HCT116 (cell line): ENCODE results near the gene TSC22D4. TPM values are rescaled to one million over a fixed set of nuclear protein-coding genes. Genes with fewer than 3 reads are reported as not detected.

Source experiments
- ATAC-seq: fragments of 200-7000 bp; cut with Tn5 transposase; 2 replicates; pipeline ENCODE4 v1.9.1; 2020; ENCODE audit warnings: mild to moderate bottlenecking, moderate library complexity
- BruUV-seq: library from RNA; stranded (reverse); fragments of 400-500 nt; replicated peaks from 2 replicates; lab custom pipeline; 2021; lab: Mats Ljungman, UMichigan
- CTCF ChIA-PET: fragments of 300-600 bp; sonication (Branson Sonifier 250); formaldehyde crosslinking; loops from one replicate; lab custom pipeline; 2021; ENCODE audit warnings: antibody characterized with exemption; lab: Charles Lee
- POLR2A ChIA-PET: fragments of 300-600, 350-600 bp; sonication (Branson Sonifier 250); formaldehyde crosslinking; loops from one replicate; lab custom pipeline; 2021; ENCODE audit warnings: antibody characterized with exemption; lab: Charles Lee
- RAD21 ChIA-PET, 2 experiments: fragments of 300-600 bp; sonication (Branson Sonifier 250); formaldehyde crosslinking; loops; one replicate each; lab custom pipeline; 2023; ENCODE audit warnings: low total read pairs in 2 of 2; ENCODE audit not compliant: uncharacterized antibody in 2 of 2, unreplicated experiment in 2 of 2, low non-redundant PET in 1 of 2; lab: Charles Lee
- DNase-seq: peaks from one replicate; pipeline ENCODE4 v3.0.0-alpha.2; 2010; ENCODE audit warnings: low read depth, low spot score
- H2AFZ ChIP-seq: fragments of 200-600 bp; shearing (Covaris generic), sonication (generic); 2 replicates; pipeline ENCODE4 v1.6.1; 2017; ENCODE audit warnings: low read depth, mixed run types, mixed read lengths, antibody characterized with exemption, low read length; ENCODE audit not compliant: poor library complexity, severe bottlenecking
- H3K27ac ChIP-seq: 2 replicates; pipeline ENCODE4 v1.5.1; 2012; ENCODE audit warnings: low read depth, low read length
- H3K27me3 ChIP-seq: fragments of 200-600 bp; sonication (generic); 2 replicates; pipeline ENCODE4 v1.6.1; 2016; ENCODE audit warnings: mixed run types, low read length, mixed read lengths; ENCODE audit not compliant: insufficient read depth
- H3K36me3 ChIP-seq, 2 experiments: fragments of 200-500 bp in 1 of 2; fragments of 200-600 bp in 1 of 2; sonication (Bioruptor generic) in 1 of 2; sonication (generic) in 1 of 2; 2 replicates each; pipeline versions ENCODE4 v1.5.1 to v1.6.1; 2014 to 2016; ENCODE audit warnings: low read length in 2 of 2, inconsistent platforms in 1 of 2, mixed read lengths in 1 of 2, mixed run types in 1 of 2; ENCODE audit not compliant: insufficient read depth in 2 of 2, control insufficient read depth in 1 of 2
- H3K4me1 ChIP-seq, 2 experiments: fragments of 200-600 bp in 1 of 2; sonication (generic) in 1 of 2; 2 replicates each; pipeline versions ENCODE4 v1.5.1 to v1.6.1; 2012 to 2017; ENCODE audit warnings: low read length in 2 of 2, inconsistent platforms in 1 of 2, mild to moderate bottlenecking in 1 of 2, mixed read lengths in 1 of 2, mixed run types in 1 of 2, moderate library complexity in 1 of 2; ENCODE audit not compliant: insufficient read depth in 2 of 2, control insufficient read depth in 1 of 2
- H3K4me2 ChIP-seq: fragments of 200-600 bp; sonication (generic); 2 replicates; pipeline ENCODE4 v1.6.1; 2017; ENCODE audit warnings: mixed run types, low read length, mixed read lengths
- H3K4me3 ChIP-seq, 2 experiments: fragments of 200-600 bp in 1 of 2; sonication (generic) in 1 of 2; replicated peaks in 1 of 2; 2 replicates each; pipeline ENCODE4 v1.5.1; 2011 to 2016; ENCODE audit warnings: low read length in 2 of 2, control low read depth in 1 of 2, low read depth in 1 of 2, mild to moderate bottlenecking in 1 of 2, mixed read lengths in 1 of 2, mixed run types in 1 of 2
- H3K79me2 ChIP-seq: fragments of 200-600 bp; sonication (generic); 2 replicates; pipeline ENCODE4 v1.6.1; 2017; ENCODE audit warnings: mild to moderate bottlenecking, mixed run types, low read length, moderate library complexity, mixed read lengths; ENCODE audit not compliant: insufficient read depth
- H3K9ac ChIP-seq: fragments of 200-600 bp; sonication (generic); 2 replicates; pipeline ENCODE4 v1.6.1; 2016; ENCODE audit warnings: low read length, mixed read lengths
- H3K9me2 ChIP-seq: fragments of 200-600 bp; sonication (generic), shearing (Covaris generic); 2 replicates; pipeline ENCODE4 v1.6.1; 2017; ENCODE audit warnings: mixed run types, mild to moderate bottlenecking, moderate library complexity; ENCODE audit not compliant: insufficient read depth
- H3K9me3 ChIP-seq, 2 experiments: fragments of 200-500 bp in 1 of 2; fragments of 200-600 bp in 1 of 2; sonication (Bioruptor generic) in 1 of 2; sonication (generic) in 1 of 2; 2 replicates each; pipeline ENCODE4 v1.6.1; 2014 to 2017; ENCODE audit warnings: low read length in 2 of 2, mixed read lengths in 2 of 2, inconsistent platforms in 1 of 2, low read depth in 1 of 2, mild to moderate bottlenecking in 1 of 2, mixed run types in 1 of 2, moderate library complexity in 1 of 2; ENCODE audit not compliant: control insufficient read depth in 1 of 2, insufficient read depth in 1 of 2
- H4K20me1 ChIP-seq: fragments of 200-600 bp; sonication (generic), shearing (Covaris generic); 2 replicates; pipeline ENCODE4 v1.6.1; 2017; ENCODE audit warnings: mixed run types, mild to moderate bottlenecking, moderate library complexity; ENCODE audit not compliant: insufficient read depth
- CBX3 ChIP-seq: IDR thresholded peaks from 2 replicates; pipeline ENCODE4 v1.6.1; 2012; ENCODE audit warnings: low read depth
- ELF1 ChIP-seq: IDR thresholded peaks from 2 replicates; pipeline ENCODE4 v1.6.1; 2012; ENCODE audit warnings: low read depth, borderline replicate concordance
- EZH2 ChIP-seq: fragments of 200-600 bp; sonication (generic); IDR thresholded peaks from 2 replicates; pipeline ENCODE4 v1.6.1; 2017; ENCODE audit warnings: antibody characterized with exemption, mixed run types
- REST ChIP-seq: IDR thresholded peaks from 2 replicates; pipeline ENCODE4 v1.6.1; 2012; ENCODE audit warnings: low read depth
- TCF7L2 ChIP-seq: IDR thresholded peaks from 2 replicates; pipeline ENCODE4 v1.7.0; 2011; ENCODE audit warnings: borderline replicate concordance, inconsistent platforms; ENCODE audit not compliant: insufficient read depth, insufficient read length; ENCODE audit errors: extremely low read depth
- YY1 ChIP-seq: IDR thresholded peaks from 2 replicates; pipeline ENCODE4 v1.6.1; 2011; ENCODE audit warnings: low read length, low read depth, moderate library complexity, mild to moderate bottlenecking; ENCODE audit not compliant: insufficient replicate concordance; ENCODE audit errors: extremely low read depth
- ZFX ChIP-seq: fragments of 450-650 bp; IDR thresholded peaks from 2 replicates; pipeline ENCODE4 v1.6.1; 2017
- ZNF274 ChIP-seq: fragments of 200-500 bp; sonication (Bioruptor generic); IDR thresholded peaks from 2 replicates; pipeline ENCODE4 v1.6.1; 2014; ENCODE audit warnings: mild to moderate bottlenecking, low read depth, low read length, inconsistent platforms
- intact Hi-C: fragments of 100-400 bp; cut with micrococcal nuclease; formaldehyde crosslinking; loops from 2 replicates; pipeline ENCODE4 v1.10.0; 2022
- total RNA-seq: library from RNA; stranded (reverse); gene quantifications from one replicate; pipeline ENCODE4 v1.2.1, GENCODE V29; 2021; ENCODE audit not compliant: unreplicated experiment
- TF ChIP-seq, protein P1 (sequence below): IDR thresholded peaks from 2 replicates; pipeline ENCODE4 v1.6.1; 2011; ENCODE audit warnings: mild to moderate bottlenecking, low read length, moderate library complexity; ENCODE audit not compliant: insufficient replicate concordance; ENCODE audit errors: extremely low read depth
- TF ChIP-seq, protein P2 (sequence below), 3 experiments: fragments of 200-600 bp in 1 of 3; sonication (generic) in 1 of 3; IDR thresholded peaks in 2 of 3; conservative IDR thresholded peaks in 1 of 3; 2 replicates each; pipeline ENCODE4 v1.5.1; 2012 to 2017; ENCODE audit warnings: low read depth in 2 of 3, low read length in 2 of 3, antibody characterized with exemption in 1 of 3, borderline replicate concordance in 1 of 3, control low read depth in 1 of 3, mild to moderate bottlenecking in 1 of 3, mixed read lengths in 1 of 3, mixed run types in 1 of 3, moderate library complexity in 1 of 3; ENCODE audit not compliant: insufficient read depth in 1 of 3

Gene TSC22D4
- total RNA-seq, 1 experiment from 2014 or later = 36.9 TPM

- intact Hi-C loops = no loop called here
- no peaks in the 10 kb centered on the region for H3K9me3 ChIP-seq
- H3K4me3 ChIP-seq = no peak within 1 kb of the TSS
- no peaks in the 10 kb centered on the region for H3K27me3 ChIP-seq
- POLR2A ChIA-PET = interaction anchor here (1.5 kb wide), 1 partner anchor 122 kb away, joined by 6 read pairs; the partner anchor contains the start of genes FBXO24 and LRCH4
- ATAC-seq = no peak
- H3K4me2 ChIP-seq = no peak within 1 kb of the TSS
- H3K9ac ChIP-seq = no peak within 1 kb of the TSS
- CTCF ChIA-PET = interaction anchor here (2.4 kb wide), 1 partner anchor 122 kb away, joined by 7 read pairs; the partner anchor contains the start of genes FBXO24 and LRCH4
- no peaks in the 10 kb centered on the region for H3K36me3 ChIP-seq
- no peak for TF ChIP-seq ZFX
- TF ChIP-seq, all 23 proteins: peak for 0
- Histone ChIP-seq H3K79me2 (no peaks in the 10 kb centered on the region), H3K9me2 (no peaks in the 10 kb centered on the region), H4K20me1 (no peaks in the 10 kb centered on the region), H3K27ac (no peak within 1 kb of the TSS), H2AFZ (no peak within 1 kb of the TSS), H3K4me1 (peaks cover 0 to 12% of the 10 kb centered on the region in 2 experiments; a peak in 2 of 4 replicates)
- BruUV-seq = no TSS peak
- DNase-seq = no peak
- RAD21 ChIA-PET = no interaction called here
Observed at GRCh38 chr7:100464210-100464660, 14.8 kb downstream of the TSC22D4 start, which contains the start of gene SPACDR. SPACDR (minus strand) TSS chr7:100464260; CDS start chr7:100464025, 235 bp downstream.

GRCh38 chr7:100457033-100457432 is 22.0 kb downstream of the TSC22D4 start:
- CTCF ChIA-PET = no interaction called here
- TF ChIP-seq ELF1 = no peak
- TF ChIP-seq ZNF274 = no peak
- TF ChIP-seq, protein P1, sequence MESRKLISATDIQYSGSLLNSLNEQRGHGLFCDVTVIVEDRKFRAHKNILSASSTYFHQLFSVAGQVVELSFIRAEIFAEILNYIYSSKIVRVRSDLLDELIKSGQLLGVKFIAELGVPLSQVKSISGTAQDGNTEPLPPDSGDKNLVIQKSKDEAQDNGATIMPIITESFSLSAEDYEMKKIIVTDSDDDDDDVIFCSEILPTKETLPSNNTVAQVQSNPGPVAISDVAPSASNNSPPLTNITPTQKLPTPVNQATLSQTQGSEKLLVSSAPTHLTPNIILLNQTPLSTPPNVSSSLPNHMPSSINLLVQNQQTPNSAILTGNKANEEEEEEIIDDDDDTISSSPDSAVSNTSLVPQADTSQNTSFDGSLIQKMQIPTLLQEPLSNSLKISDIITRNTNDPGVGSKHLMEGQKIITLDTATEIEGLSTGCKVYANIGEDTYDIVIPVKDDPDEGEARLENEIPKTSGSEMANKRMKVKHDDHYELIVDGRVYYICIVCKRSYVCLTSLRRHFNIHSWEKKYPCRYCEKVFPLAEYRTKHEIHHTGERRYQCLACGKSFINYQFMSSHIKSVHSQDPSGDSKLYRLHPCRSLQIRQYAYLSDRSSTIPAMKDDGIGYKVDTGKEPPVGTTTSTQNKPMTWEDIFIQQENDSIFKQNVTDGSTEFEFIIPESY = no peak
- TF ChIP-seq CBX3 = no peak
- TF ChIP-seq REST = no peak
- no peak for TF ChIP-seq EZH2
- TF ChIP-seq, protein P2, sequence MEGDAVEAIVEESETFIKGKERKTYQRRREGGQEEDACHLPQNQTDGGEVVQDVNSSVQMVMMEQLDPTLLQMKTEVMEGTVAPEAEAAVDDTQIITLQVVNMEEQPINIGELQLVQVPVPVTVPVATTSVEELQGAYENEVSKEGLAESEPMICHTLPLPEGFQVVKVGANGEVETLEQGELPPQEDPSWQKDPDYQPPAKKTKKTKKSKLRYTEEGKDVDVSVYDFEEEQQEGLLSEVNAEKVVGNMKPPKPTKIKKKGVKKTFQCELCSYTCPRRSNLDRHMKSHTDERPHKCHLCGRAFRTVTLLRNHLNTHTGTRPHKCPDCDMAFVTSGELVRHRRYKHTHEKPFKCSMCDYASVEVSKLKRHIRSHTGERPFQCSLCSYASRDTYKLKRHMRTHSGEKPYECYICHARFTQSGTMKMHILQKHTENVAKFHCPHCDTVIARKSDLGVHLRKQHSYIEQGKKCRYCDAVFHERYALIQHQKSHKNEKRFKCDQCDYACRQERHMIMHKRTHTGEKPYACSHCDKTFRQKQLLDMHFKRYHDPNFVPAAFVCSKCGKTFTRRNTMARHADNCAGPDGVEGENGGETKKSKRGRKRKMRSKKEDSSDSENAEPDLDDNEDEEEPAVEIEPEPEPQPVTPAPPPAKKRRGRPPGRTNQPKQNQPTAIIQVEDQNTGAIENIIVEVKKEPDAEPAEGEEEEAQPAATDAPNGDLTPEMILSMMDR (IDR thresholded peaks at IDR 0.05 in 2 of 3, conservative IDR thresholded peaks at IDR 0.05 in 1 of 3; ENCODE audit: borderline replicate concordance in 1 of 3, insufficient read depth in 1 of 3, low read depth in 2 of 3, low read length in 2 of 3) = no peak
- no peak for TF ChIP-seq TCF7L2
- TF ChIP-seq ZFX = no peak
- TF ChIP-seq YY1 = no peak

More at GRCh38 chr7:100457033-100457432, 22.0 kb downstream of the TSC22D4 start:
- ChIA-PET RAD21 (no interaction called here), POLR2A (no interaction called here)
- Histone ChIP-seq H3K36me3 (no peaks in the 10 kb centered on the region), H3K9ac (no peak overlapping the region), H3K4me3 (no peak overlapping the region), H3K9me2 (no peaks in the 10 kb centered on the region), H3K27me3 (no peaks in the 10 kb centered on the region), H4K20me1 (no peaks in the 10 kb centered on the region), H3K9me3 (no peaks in the 10 kb centered on the region), H3K4me2 (no peak overlapping the region), H3K27ac (no peak overlapping the region), H3K79me2 (no peaks in the 10 kb centered on the region), H3K4me1 (peaks cover 4 to 11% of the 10 kb centered on the region in 2 experiments; a peak in 2 of 4 replicates), H2AFZ (no peak overlapping the region)
- no peak for DNase-seq
- BruUV-seq = no TSS peak
- intact Hi-C loops = no loop called here
- ATAC-seq = no peak
